ENCODE measurements around the gene DNAH12.
"Not testable (repeated sequence)": the region's sequence is repeated elsewhere in the genome, so short reads cannot be mapped to it uniquely, and the experiment has no call there.

The DNAH12 gene

DNA sequence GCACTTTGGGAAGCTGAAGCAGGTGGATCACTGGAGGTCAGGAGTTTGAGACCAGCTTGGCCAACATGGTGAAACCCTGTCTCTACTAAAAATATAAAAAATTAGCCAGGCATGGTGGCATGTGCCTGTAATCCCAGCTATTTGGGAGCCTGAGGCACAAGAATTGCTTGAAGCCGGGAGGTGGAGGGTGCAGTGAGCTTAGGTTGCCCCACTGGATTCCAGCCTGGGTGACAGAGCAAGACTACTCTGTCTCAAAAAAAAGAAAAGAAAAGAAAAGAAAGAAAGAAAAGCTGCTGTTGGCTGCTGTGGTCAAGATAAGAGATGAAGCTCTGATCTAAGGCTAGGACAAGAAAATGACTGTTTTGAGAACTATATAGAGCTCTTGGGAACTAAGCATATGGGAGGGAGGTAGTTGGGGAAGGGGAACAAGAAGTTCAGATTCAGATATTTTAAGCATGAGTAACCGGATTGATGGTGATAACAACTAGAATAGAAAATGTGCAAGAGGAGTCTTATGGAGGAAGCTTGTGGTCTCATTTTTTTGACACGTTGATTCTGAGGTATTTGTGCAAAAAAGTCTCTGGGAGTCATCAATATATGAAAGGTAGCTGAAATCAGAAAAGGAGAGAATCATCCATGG is 25.7 kb downstream of the DNAH12 start:
- DNase-seq = no peak

DNA sequence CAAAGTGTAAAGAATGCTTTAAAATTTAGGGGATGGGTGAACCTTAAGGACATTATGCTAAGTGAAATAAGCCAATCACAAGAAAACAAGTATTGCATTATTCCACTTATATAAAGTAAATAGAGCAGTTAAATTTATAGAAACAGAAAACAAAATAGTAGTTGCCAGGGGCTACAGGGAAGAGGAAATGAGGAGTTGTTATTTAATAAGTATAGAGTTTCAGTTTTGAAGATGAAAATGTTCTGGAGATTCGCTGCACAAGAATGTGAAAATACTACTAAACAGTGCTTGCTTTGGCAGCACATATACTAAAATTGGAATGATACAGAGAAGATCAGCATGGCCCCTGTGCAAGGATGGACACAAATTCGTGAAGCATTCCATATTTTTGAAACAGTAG is 32.0 kb downstream of the DNAH12 start:
- DNase-seq = no peak

DNA sequence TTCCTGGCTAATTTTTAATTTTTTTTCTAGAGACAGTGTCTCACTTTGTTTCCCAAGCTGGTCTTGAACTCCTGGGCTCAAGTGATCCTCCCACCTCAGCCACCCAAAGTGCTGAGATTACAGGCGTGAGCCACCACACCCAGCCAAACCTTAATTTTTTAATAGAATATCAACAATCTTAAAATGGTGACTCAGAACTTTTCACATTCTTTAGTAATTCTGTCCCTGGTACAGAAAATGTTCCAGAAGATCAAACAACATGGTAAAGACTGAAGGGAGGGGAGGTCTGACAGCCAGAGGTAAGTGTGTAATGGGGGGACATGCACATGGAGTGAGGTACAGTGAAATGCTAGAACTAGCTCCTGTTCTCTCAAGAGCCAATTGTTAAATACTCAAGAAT is 38.2 kb downstream of the DNAH12 start:
- DNase-seq = no peak

DNA sequence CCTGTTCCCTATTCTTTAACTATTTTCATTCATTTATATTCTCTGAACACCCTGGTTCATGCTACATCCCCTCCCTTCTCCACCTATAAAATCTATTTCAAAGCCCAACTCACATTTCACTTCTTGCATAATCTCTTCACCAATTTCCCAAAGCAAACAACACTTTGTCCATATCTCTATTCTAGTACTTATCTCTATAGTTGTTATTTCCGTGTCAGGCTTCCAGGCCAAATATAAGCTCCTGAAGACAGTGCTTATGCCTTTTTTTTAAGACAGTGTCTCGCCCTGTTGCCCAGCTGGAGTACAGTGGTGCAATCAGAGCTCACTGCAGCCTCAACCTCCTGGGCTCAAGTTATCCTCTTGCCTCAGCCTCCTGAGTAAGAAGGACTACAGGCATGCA is 43.6 kb downstream of the DNAH12 start:
- no peak for DNase-seq

DNA sequence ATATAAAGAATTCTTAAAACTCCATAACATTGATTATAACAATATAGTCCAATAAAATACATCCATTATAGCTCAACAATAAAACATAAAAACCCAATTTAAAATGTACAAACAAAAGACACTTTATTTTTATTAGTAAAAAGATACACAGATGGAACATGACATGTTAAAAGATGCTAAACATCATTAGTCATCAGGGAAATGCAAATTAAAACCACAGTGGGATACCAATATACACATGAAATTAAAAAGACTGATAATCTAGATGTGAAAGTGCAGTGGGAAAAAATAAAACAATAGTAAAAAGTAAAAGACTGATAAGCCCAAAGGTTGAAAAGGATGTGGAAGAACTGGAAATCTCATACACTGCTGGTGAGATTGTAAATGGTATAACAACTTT is 46.2 kb downstream of the DNAH12 start:
- DNase-seq = no peak

DNA sequence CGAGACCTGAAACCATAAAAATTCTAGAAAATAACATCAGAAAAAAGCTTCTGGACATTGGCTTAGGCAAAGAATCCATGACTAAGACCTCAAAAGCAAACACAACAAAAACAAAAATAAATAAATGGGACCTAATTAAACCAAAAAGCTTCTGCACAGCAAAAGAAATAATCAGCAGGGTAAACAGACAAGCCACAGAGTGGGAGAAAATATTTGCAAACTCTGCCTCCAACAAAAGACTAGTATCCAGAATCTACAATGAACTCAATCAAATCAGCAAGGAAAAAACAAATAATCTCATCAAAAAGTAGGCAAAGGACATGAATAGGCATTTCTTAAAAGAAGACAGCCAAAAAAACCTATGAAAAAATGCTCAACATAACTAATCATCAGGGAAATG is 59.6 kb downstream of the DNAH12 start:
- no peak for DNase-seq

DNA sequence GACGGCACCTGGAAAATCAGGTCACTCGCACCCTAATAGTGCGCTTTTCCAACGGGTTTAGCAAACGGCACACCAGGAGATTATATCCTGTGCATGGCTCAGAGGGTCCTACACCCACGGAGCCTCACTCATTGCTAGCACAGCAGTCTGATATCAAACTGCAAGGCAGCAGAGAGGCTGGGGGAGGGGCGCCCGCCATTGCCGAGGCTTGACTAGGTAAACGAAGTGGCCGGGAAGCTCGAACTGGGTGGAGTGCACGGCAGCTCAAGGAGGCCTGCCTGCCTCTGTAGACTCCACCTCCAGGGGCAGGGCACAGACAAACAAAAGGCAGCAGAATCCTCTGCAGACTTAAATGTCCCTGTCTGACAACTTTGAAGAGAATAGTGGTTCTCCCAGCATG is 67.0 kb downstream of the DNAH12 start:
- not testable (repeated sequence) for DNase-seq

DNA sequence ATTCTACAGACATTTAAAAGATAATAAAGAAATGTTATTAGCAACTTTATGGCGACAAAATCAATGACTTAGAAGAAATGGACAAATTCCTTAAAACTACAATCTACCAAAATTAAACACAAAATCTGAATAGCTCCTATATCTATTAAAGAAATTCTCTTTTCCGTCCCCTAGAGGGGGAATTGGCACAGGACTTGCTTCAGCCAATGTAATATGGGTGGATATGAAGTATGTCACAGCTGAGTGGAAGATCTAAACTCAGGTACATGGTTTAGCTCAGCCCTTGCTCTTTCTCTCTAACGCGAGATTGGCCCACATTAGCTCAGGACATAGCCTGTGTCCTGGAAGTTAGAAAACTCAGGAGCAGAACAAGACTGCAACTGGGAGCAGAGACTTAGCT is 79.3 kb downstream of the DNAH12 start:
- no peak for DNase-seq

DNA sequence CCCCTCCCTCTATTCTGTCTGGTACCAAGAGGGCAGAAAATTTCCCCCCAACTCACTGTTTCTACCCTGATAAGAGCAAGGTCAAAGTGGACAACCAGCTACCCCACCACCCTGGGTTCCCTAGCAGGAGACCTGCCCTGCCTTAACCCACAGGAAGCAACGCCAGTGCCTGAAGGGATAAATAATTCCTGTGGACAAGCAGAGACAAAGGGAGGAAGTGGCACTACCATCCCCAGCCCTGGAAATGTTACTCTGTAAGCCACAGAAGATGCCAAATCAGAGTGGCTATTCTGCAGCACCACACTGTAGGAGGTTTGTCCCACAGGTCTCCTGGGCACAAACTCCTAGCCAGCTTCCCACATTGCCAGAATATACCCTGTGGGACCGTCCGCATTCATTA is 80.1 kb downstream of the DNAH12 start:
- DNase-seq = no peak

DNA sequence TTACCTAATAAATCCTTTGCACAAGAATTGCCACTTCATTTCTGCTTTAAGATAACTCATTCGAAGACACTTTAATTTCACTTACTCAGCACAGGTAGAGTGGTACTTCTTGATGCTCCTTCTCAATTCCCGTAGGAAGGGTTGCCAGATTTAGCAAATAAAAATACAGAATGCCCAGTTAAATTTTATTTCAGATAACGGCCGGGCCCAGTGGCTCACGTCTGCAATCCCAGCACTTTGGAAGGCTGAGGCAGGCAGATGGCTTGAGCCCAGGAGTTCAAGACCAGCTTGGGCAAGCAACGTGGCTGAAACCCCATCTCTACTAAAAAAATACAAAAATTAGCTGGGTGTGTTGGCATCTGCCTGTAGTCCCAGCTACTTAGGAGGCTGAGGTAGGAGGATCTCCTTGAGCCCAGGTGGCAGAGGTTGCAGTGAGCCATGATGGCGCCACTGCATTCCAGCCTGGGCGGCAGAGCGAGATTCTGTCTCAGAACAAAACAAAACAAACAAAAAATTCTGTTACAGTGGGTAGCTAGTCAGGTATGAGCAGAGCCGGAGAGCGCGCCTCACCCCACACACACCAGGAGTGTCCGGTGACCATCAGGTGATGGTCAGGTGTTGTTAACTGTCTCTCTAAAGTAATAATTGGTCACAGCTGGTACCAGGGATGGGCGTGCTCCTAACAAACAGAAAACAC is 92.8 kb downstream of the DNAH12 start:
- no peak for DNase-seq

DNA sequence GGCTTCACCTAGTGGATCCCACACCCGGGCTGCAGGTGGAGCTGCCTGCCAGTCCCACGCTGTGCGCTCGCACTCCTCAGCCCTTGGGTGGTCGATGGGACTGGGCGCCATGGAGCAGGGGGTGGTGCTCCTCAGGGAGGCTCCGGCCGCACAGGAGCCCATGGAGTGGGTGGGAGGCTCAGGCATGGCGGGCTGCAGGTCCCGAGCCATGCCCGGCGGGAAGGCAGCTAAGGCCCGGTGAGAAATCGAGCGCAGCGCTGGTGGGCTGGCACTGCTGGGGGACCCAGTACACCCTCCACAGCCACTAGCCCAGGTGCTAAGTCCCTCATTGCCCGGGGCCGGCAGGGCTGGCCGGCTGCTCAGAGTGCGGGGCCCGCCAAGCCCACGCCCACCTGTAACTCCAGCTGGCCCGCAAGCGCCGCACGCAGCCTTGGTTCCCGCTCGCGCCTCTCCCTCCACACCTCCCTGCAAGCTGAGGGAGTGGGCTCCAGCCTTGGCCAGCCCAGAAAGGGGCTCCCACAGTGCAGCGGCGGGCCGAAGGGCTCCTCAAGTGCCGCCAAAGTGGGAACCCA is 94.8 kb downstream of the DNAH12 start:
- not testable (repeated sequence) for DNase-seq

DNA sequence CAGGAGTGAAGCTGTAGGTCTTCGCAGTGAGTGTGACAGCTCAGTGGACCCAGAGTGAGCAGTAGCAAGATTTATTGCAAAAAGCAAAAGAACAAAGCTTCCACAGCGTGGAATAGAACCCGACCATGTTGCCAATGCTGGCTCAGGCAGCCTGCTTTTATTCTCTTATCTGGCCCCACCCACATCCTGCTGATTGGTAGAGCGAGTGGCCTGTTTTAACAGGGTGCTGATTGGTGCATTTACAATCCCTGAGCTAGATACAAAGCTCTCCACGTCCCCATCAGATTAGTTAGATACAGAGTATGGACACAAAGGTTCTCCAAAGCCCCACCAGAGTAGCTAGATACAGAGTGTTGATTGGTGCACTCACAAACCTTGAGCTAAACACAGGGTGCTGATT is 95.7 kb downstream of the DNAH12 start:
- not testable (repeated sequence) for DNase-seq

DNA sequence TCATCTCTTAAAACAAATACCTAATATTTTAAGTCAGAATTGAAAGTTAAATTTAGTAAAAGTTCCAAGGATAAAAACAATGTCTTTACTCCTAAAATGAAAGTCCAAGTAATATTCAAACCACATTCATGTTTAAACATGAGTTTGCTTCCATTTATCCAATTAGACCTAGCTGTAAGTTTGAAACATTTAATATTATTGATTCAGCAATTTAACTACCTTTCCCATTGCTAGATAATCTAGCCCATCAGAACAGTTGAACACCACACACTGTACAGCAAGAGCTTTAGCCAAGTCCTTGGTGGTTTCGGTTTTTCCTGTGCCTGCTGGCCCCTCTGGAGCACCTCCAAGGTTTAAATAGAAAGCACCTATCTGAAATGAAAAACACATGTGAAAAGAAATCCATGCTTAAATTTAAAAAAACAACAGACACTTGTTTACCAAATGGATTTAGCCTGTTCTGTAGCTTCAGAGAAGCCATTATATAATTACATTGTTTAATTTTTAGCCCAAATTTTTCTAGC is 97.8 kb downstream of the DNAH12 start:
- no peak for DNase-seq

DNA sequence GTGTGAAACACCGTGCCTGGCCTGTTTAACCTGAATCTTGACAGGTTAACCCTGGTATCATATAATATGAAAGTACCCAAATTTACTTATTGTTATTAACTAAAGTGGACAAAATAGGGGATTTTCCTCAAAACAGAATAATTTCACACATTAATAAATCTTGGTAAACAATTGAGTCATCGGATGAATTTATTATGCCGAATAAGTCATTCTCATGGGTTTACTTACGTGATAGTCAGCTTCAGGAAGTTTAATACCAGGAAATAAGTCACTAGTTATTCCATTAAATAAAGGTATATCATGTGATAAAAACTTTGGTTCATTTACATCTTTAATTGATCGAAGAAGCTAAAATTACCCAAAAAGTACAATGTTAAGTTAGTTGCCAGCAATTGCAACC is 99.7 kb downstream of the DNAH12 start:
- no peak for DNase-seq

DNA sequence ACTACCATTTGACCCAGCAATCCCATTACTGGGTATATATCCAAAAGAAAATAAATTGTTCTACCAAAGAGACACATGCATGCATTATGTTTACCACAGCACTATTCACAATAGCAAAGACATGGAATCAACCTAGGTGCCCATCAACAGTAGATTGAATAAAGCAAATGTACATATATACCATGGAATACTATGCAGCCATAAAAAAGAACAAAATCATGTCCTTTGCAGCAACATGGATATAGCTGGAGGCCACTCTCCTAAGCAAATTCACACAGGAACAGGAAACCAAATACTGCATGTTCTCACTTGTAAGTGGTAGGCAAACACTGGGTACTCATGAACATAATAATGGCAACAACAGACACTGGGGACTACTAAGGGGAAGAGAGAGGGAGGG is 104.0 kb downstream of the DNAH12 start:
- DNase-seq = not testable (repeated sequence)

DNA sequence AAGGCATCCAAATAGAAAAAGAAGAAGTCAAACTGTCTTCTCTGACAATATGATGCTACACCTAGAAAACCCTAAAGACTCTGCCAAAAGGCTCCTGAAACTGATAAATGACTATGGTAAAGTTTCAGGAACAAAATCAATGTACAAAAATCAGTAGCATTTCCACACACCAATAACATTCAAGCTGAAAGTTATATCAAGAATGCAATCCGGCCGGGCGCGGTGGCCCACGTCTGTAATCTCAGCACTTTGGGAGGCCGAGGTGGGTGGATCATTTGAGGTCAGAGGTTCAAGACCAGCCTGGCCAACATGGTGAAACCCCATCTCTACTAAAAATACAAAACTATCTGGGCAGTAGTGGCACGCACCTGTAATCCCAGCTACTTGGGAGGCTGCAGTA is 105.7 kb downstream of the DNAH12 start:
- not testable (repeated sequence) for DNase-seq

DNA sequence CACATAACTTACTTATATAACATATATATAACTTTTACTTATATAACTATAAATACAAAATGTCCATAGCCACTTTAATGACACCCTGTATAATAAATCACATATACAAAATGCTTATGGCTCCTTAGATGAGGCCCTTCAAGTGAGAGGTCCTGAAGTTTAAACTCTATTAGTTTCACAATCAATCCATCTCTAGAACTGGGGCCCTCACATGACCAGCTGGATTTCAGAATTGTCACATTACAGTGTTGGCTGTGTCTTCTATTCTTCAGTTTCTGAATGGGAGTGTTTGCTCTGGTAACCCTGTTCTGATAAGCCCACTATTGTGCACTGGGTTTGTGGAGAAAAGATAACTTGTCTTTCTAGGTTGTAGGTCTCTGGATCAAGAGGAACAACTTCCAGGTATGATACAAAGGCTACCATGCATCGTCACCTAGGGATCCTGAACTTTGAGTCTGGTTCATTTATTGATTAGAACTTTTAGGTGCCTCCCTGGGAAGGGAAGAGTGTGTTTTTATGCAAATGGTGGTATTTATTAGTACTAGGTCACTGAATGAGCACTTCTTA is 107.9 kb downstream of the DNAH12 start:
- DNase-seq = no peak

DNA sequence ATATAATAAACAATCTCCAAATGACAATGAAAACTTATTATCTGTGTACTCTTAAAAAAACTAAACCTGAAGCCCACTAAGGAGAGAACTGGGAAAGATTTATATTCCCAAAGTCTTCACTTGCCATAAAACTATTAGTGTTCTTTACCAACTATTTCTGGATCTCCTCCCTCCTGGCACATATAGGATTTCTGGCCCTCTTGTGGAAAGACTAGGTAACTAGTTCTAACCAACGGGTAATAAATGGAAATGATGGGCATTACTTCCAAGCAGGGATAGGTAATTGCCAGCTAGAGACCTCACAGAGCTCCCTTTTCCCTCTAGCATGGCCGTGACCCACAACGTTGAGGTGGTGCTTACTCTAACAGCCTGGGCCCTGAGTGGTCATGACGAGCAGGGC is 110.1 kb downstream of the DNAH12 start:
- DNase-seq = no peak

DNA sequence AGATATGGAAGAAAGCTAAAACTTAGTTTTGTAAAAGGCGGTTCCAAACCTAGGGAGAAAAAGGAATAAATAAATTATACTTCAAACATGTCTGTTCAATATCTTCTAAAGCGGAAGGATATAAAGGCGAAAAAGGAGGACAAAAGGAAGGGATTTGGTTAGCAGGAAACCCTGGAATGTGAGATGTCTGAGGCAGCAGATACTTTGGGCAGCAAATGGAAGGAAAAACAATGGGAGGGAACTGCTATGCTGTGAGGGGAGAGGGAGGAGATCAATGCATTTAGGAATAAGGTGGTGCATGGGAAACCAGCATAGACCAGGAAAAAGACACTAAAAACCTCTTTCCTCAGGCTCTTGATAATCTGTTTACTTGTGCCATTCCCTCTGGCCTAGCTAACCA is 120.8 kb downstream of the DNAH12 start:
- no peak for DNase-seq

DNA sequence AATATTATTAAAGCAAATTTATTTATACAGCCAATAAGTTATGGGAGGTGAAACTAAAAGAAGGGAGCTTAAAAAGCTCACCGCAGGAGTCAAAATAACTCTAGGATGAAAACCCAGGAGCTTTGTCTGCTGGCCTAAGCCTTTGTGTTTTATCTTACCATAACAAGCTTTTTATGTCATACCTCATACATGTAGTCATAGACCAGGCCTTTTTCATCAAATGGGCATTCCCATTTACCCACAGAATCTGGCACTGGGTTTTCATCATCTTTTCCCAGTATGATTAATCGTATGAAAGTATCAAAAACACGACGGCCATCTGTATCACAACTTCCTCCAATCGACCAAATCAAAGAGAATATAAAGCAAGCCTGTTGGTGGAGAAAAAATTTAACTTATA is 122.8 kb downstream of the DNAH12 start:
- DNase-seq = no peak

DNA sequence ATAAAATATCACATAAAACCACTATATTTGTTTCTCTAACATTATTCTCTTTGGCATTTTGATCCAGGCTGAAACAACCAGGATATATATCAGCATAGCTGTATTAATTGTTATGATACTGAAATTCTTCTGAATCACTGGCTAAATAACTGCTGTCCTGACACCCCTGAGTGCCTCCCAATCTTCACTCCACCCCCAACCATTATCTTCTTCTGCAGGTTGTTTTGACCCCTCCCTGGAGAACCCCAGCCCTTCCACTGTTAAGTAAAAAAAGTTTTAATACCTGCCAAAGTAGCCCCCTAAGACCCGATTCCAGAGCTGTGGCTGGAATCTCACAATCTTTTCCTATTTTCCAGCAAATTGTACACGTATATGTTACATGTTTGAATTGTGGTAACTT is 124.1 kb downstream of the DNAH12 start:
- no peak for DNase-seq

DNA sequence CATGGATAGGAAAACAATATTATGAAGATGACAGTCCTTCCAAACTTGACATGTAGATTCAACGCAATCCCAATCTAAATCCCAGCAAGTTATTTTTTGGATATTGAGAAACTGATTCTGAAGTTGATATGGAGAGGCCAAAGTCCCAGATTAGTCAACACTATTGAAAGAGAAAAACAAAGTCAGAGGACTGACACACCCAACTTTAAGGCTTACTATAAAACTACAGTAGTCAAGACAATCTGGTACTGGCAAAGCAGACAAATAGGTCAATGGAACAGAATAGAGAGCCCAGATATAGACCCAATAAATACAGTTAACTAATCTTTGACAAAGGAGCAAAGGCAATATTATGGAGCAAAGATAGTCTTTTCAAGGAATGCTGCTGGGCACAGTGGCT is 132.4 kb downstream of the DNAH12 start:
- DNase-seq = no peak

DNA sequence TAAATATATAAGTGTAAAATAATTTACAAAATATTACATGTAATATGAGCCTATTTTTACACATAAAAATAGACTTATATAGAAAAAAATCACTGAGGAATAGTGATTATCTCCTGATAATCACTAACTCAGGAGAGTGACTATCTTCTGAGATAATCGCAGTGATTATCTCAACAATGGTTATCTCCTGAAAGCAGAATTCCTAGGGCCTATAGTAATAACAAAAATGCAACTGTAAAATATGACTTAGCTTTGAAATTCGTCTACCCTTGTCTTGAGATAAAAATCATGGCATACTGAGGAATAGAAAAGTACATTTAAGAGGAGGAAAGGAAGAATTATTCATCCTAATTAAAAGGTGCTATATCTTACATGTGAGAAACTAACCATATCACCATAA is 134.7 kb downstream of the DNAH12 start:
- no peak for DNase-seq

DNA sequence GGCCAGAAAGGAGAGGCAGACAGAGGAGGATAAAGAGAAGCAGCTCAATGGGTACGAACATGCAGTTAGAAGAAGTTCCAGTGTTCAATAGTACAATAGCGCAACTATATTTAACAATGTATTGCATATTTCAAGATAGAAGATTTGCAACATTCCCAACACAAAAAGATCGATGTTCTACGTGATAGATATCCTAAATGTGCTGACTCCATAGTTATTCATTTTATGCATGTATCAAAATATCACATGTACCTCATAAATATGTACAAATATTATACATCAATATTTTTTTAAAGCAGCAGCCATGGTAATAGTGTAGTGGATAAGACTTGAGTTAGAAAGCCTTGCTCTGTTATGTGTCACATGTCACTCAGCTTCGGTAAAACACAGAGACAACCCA is 141.5 kb downstream of the DNAH12 start:
- no peak for DNase-seq

All from activated CD4-positive, CD25-positive, alpha-beta regulatory T cell (primary cell).